G401.6 (cell line): ENCODE data around the gene TRIML1.
"Not testable (repeated sequence)": the region's sequence is repeated elsewhere in the genome, so short reads cannot be mapped to it uniquely, and the experiment has no call there.

ENCODE experiments used
- FAIRE-seq: peaks from 2 replicates; lab custom pipeline; 2012; peaks lifted over from hg19 to GRCh38; lab: Jason Lieb, UNC

TRIML1 gene

GRCh38 chr4:188154668-188155405, 15.6 kb downstream of the TRIML1 start:
- FAIRE-seq = no peak

- no peak for FAIRE-seq
Observed at GRCh38 chr4:188158336-188158735, 19.1 kb downstream of the TRIML1 start.

- not testable (repeated sequence) for FAIRE-seq
Observed at GRCh38 chr4:188159513-188160226, 20.4 kb downstream of the TRIML1 start.

GRCh38 chr4:188160406-188160805, 21.2 kb downstream of the TRIML1 start:
- FAIRE-seq = no peak

GRCh38 chr4:188161167-188161566, 21.9 kb downstream of the TRIML1 start:
- no peak for FAIRE-seq

- no peak for FAIRE-seq
Observed at GRCh38 chr4:188162698-188163097, 23.5 kb downstream of the TRIML1 start.

- no peak for FAIRE-seq
Observed at GRCh38 chr4:188168726-188169373, 29.6 kb downstream of the TRIML1 start.

GRCh38 chr4:188171551-188171950, 32.3 kb downstream of the TRIML1 start:
- FAIRE-seq = no peak

GRCh38 chr4:188175288-188175687, 36.0 kb downstream of the TRIML1 start:
- FAIRE-seq = no peak

GRCh38 chr4:188177997-188178675, 38.9 kb downstream of the TRIML1 start:
- no peak for FAIRE-seq

- FAIRE-seq = no peak
Observed at GRCh38 chr4:188178806-188179205, 39.6 kb downstream of the TRIML1 start.

GRCh38 chr4:188187106-188187505, 47.9 kb downstream of the TRIML1 start:
- no peak for FAIRE-seq

GRCh38 chr4:188190461-188190860, 51.2 kb downstream of the TRIML1 start:
- no peak for FAIRE-seq

- no peak for FAIRE-seq
Observed at GRCh38 chr4:188194421-188194820, 55.2 kb downstream of the TRIML1 start.

GRCh38 chr4:188195389-188195985, 56.2 kb downstream of the TRIML1 start:
- no peak for FAIRE-seq

- no peak for FAIRE-seq
Observed at GRCh38 chr4:188196134-188196735, 57.0 kb downstream of the TRIML1 start.
